ENCODE data around the gene MIA3. TPM values are rescaled to one million over a fixed set of nuclear protein-coding genes. Genes with fewer than 3 reads are reported as not detected.
A peak's percentile ranks its signal among the peaks of the same experiment; 100 is the strongest.

MIA3 gene
- total RNA-seq: 10 to 100 TPM; 53.0 to 96.5 (median 77.7) TPM

GRCh38 chr1:222618001-222618879 is at the start of gene MIA3:
Gene MIA3, plus strand, starts transcription at chr1:222618097. Its CDS starts 14 bp downstream, at chr1:222618111.
- in situ Hi-C loops (cut with MboI; ENCODE audit: low pct_unique_long_range_greater_than_20kb in 2 of 9, low sequenced_read_pairs in 9 of 9, unreplicated experiment in 9 of 9): no loop called here
- peaks cover 10 to 15% of the 10 kb centered on the region in 2 donors for H3K4me1 ChIP-seq (replicated peaks in 1 of 2)
- ATAC-seq (replicated peaks in 6 of 8): peak; percentile 46 to 60 (median 52)
- H3K27ac ChIP-seq: peak within 1 kb of the TSS; percentile 73 to 89
- peak within 1 kb of the TSS; percentile 90 to 100 (median 97) for H3K4me3 ChIP-seq
- WGBS, 10 experiments: 0% methylated on average over 2 to 9 of the region's 81 CpGs; no CpG with 5 or more reads in 5 of the 10 experiments

DNA sequence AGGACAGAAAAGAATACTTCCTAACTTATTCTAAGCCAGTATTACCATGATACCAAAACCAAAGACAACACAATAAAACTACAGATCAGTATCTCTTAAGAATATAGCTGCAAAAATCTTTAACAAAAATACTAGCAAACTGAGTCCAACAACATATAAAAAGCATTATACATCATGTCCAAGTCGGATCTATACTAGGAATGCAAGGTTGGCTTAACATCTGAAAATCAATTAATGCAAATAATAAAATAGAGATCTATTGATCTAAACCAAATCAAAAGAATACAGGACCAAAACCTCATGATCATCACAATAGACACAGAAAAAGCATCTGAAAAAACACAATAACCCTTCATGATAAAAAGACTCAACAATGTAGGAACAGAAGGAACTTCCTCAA is 47.1 kb upstream of the MIA3 start:
- Histone ChIP-seq H3K4me3 (no peak overlapping the region), H3K27ac (no peak overlapping the region), H3K4me1 (replicated peaks in 1 of 2) (no peaks in the 10 kb centered on the region)
- in situ Hi-C loops (cut with MboI; ENCODE audit: low pct_unique_long_range_greater_than_20kb in 2 of 9, low sequenced_read_pairs in 9 of 9, unreplicated experiment in 9 of 9): no loop called here
- ATAC-seq (replicated peaks in 6 of 8): no peak
- 88 to 100% (median 100%) methylated on average over 1 of the region's 1 CpG; no CpG with 5 or more reads in 4 of the 10 experiments for WGBS, 10 experiments

DNA sequence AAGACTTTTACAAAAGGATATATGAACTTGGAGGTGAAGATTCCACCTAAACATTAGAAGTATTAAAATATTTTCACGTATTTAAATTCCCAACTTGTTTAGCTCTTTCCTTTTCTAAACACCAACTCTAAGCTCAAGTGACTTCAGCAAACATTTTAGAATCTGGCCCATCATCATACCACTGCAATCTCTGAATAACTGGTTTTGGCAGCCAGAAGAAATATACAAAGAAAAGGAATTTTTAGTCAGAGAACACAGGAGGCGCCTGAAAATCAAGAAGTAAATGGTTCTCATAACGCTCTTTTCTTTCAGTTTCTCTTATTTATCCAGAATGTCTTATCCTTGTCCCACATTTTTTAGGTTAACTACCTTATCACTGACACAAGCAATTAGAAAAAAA is 38.6 kb upstream of the MIA3 start:
- in situ Hi-C loops (cut with MboI; ENCODE audit: low pct_unique_long_range_greater_than_20kb in 2 of 9, low sequenced_read_pairs in 9 of 9, unreplicated experiment in 9 of 9): no loop called here

GRCh38 chr1:222582099-222582774 is 35.7 kb upstream of the MIA3 start:
- in situ Hi-C loops (cut with MboI; ENCODE audit: low pct_unique_long_range_greater_than_20kb in 2 of 9, low sequenced_read_pairs in 9 of 9, unreplicated experiment in 9 of 9): no loop called here
- peak in 5 of 8 experiments; percentile 49 to 73 (median 52) for ATAC-seq (replicated peaks in 6 of 8)
- Histone ChIP-seq H3K4me1 (replicated peaks in 1 of 2) (peaks cover 0 to 2% of the 10 kb centered on the region in 2 donors), H3K4me3 (no peak overlapping the region), H3K27ac (no peak overlapping the region)
- 71 to 100% (median 94%) methylated on average over 1 to 4 of the region's 4 CpGs for whole genome bisulfite sequencing, 10 experiments

More for the DNA sequence above, 38.6 kb upstream of the MIA3 start:
- Histone ChIP-seq H3K4me3 (no peak overlapping the region), H3K27ac (no peak overlapping the region), H3K4me1 (replicated peaks in 1 of 2) (no peaks in the 10 kb centered on the region)
- WGBS, 10 experiments: 92 to 100% (median 100%) methylated on average over 1 to 3 of the region's 3 CpGs
- no peak for ATAC-seq (replicated peaks in 6 of 8)

- WGBS, 10 experiments: 78 to 100% (median 91%) methylated on average over 1 to 5 of the region's 5 CpGs
- H3K4me3 ChIP-seq: no peak overlapping the region
- no peak overlapping the region for H3K27ac ChIP-seq
- ATAC-seq (replicated peaks in 6 of 8): no peak
- H3K4me1 ChIP-seq (replicated peaks in 1 of 2): peaks cover 0 to 4% of the 10 kb centered on the region in 2 donors
- in situ Hi-C loops (cut with MboI; ENCODE audit: low pct_unique_long_range_greater_than_20kb in 2 of 9, low sequenced_read_pairs in 9 of 9, unreplicated experiment in 9 of 9): no loop called here
These were observed 34.8 kb upstream of the MIA3 start for GRCh38 chr1:222583079-222583478.

DNA sequence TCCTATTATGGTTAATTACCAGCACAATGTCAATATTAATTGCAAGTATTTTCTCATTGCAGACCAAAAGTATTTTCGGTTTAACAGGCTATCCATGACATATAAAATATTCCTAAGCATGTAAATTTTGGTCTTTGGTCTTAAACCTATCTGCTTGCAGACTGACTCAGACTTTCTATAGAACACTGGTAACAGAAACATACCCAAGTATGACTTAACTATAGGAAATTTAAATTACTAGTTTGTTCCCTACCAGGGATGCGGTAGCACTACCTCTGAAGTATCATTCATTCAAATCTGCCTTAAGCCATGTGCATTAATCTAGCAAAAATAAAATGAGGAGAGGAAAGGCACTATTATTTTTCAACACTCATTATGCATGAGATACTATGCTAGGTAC is 31.1 kb upstream of the MIA3 start:
- ATAC-seq (replicated peaks in 6 of 8): no peak
- WGBS, 10 experiments: 8 to 100% (median 91%) methylated on average over 1 to 2 of the region's 2 CpGs
- Histone ChIP-seq H3K27ac (no peak overlapping the region), H3K4me3 (no peak overlapping the region), H3K4me1 (replicated peaks in 1 of 2) (peaks cover 6 to 18% of the 10 kb centered on the region in 2 donors)
- in situ Hi-C loops (cut with MboI; ENCODE audit: low pct_unique_long_range_greater_than_20kb in 2 of 9, low sequenced_read_pairs in 9 of 9, unreplicated experiment in 9 of 9): no loop called here

- ATAC-seq (replicated peaks in 6 of 8): no peak
- Histone ChIP-seq H3K4me3 (peak overlapping the region in 1 of 5 donors; percentile 79), H3K4me1 (replicated peaks in 1 of 2) (peaks cover 6 to 18% of the 10 kb centered on the region in 2 donors), H3K27ac (no peak overlapping the region)
- 38 to 100% (median 84%) methylated on average over 1 of the region's 1 CpG; no CpG with 5 or more reads in 2 of the 10 experiments for WGBS, 10 experiments
- in situ Hi-C loops (cut with MboI; ENCODE audit: low pct_unique_long_range_greater_than_20kb in 2 of 9, low sequenced_read_pairs in 9 of 9, unreplicated experiment in 9 of 9): no loop called here
These were observed 29.8 kb upstream of the MIA3 start for GRCh38 chr1:222588135-222588534.

DNA sequence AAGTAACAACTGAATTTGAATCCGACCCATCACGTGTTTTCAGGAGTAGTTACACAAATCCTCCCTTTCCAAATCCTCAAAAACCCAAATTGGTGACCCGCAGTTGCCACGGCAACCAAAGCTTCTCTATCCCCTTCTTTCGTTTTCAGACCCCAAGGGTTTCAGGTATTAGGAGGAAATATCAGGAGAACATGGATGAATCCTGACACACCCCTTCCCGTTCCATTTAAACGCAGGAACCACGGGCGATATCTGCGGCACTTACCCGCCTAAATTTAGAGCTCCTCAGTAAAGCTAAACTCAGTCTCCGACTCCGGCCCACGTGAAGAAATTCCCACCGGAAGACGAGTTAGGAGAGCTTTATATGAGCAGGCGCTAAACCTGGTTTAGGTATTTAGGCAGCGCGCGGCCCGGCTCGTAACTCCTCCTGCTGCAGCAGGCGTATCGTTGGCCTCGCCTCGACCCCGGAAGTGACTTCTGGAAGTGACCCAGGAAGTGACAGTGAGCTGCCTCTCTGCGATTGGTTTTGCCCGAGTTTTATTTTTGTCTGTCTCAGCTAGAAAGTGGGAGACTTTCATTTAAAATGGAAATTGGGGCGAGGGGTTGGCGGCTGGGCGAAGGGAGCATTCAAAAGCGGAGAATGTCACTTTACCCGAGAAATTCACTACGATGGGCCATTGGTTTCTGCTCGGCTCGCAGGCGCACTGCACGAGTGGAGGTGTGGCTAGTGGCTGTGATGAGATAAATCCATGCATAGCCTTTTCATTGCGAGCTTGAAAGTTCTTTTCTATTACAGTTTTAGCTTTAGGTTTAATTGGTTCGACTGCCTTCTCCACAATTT is 28.2 kb upstream of the MIA3 start, which contains the start of gene TAF1A:
Gene TAF1A (minus strand): TSS at position 472 of the 841 bp plus-strand sequence.
- in situ Hi-C loops (cut with MboI; ENCODE audit: low pct_unique_long_range_greater_than_20kb in 2 of 9, low sequenced_read_pairs in 9 of 9, unreplicated experiment in 9 of 9): no loop called here
- 0 to 2% (median 1%) methylated on average over 1 to 40 of the region's 41 CpGs for WGBS, 10 experiments
- ATAC-seq (replicated peaks in 6 of 8): peak; percentile 95 to 100 (median 100)
- H3K4me3 ChIP-seq: peak within 1 kb of the TSS; percentile 51 to 86 (median 72)
- H3K27ac ChIP-seq: peak within 1 kb of the TSS; percentile 40 to 87
- peaks cover 6 to 18% of the 10 kb centered on the region in 2 donors for H3K4me1 ChIP-seq (replicated peaks in 1 of 2)

GRCh38 chr1:222592171-222592570 is 25.7 kb upstream of the MIA3 start:
- 40 to 87% (median 66%) methylated on average over 1 to 3 of the region's 3 CpGs; no CpG with 5 or more reads in 1 of the 10 experiments for WGBS, 10 experiments
- Histone ChIP-seq H3K4me1 (replicated peaks in 1 of 2) (peaks cover 6 to 16% of the 10 kb centered on the region in 2 donors), H3K4me3 (no peak overlapping the region), H3K27ac (no peak overlapping the region)
- ATAC-seq (replicated peaks in 6 of 8): no peak
- in situ Hi-C loops (cut with MboI; ENCODE audit: low pct_unique_long_range_greater_than_20kb in 2 of 9, low sequenced_read_pairs in 9 of 9, unreplicated experiment in 9 of 9): no loop called here

DNA sequence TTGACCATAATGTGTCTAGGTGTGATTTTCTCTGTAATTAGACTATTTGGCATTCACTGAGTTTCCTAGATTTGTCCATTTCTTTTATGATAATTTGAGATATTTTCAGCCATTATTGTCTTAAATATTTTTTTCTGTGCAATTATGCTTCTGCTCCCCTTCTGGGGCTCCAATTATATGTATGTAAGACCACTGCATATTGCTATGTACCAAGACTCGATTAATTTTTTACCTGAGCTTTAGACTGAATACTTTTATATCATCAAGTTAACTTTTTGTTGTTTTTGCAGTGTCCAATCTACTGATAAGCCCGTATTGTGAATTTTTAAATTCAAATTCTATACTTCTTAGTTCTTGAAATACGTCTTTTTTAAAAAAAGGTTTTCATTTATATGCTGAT is 23.1 kb upstream of the MIA3 start:
- in situ Hi-C loops (cut with MboI; ENCODE audit: low pct_unique_long_range_greater_than_20kb in 2 of 9, low sequenced_read_pairs in 9 of 9, unreplicated experiment in 9 of 9): no loop called here
- peaks cover 5 to 6% of the 10 kb centered on the region in 2 donors for H3K4me1 ChIP-seq (replicated peaks in 1 of 2)
- no peak overlapping the region for H3K27ac ChIP-seq
- 76 to 91% (median 82%) methylated on average over 2 to 3 of the region's 3 CpGs for WGBS, 10 experiments
- H3K4me3 ChIP-seq: no peak overlapping the region
- ATAC-seq (replicated peaks in 6 of 8): no peak

DNA sequence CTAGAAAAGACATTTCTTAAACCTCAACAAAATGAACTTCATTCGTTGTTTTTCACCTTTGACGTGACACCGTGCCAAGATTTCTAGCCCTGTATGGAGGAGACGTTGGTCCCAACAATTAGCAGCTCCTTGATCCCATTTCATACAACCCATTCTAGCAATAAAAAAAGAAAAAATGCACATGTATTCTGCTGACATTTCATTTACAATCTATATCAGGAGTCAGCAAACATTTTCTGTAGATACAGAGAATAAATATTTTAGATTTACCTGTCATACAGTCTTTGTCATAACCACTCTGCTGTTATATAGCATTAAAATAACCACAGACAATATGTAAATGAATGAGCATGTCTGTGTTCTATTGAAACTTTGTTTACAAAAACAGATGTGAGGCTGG is 21.2 kb upstream of the MIA3 start:
- Histone ChIP-seq H3K4me1 (replicated peaks in 1 of 2) (no peaks in the 10 kb centered on the region), H3K4me3 (no peak overlapping the region), H3K27ac (no peak overlapping the region)
- in situ Hi-C loops (cut with MboI; ENCODE audit: low pct_unique_long_range_greater_than_20kb in 2 of 9, low sequenced_read_pairs in 9 of 9, unreplicated experiment in 9 of 9): no loop called here
- peak in 3 of 8 experiments; percentile 14 to 37 (median 36) for ATAC-seq (replicated peaks in 6 of 8)
- 19 to 92% (median 73%) methylated on average over 3 to 4 of the region's 4 CpGs; no CpG with 5 or more reads in 1 of the 10 experiments for WGBS, 10 experiments

- in situ Hi-C loops (cut with MboI; ENCODE audit: low pct_unique_long_range_greater_than_20kb in 2 of 9, low sequenced_read_pairs in 9 of 9, unreplicated experiment in 9 of 9): no loop called here
- Histone ChIP-seq H3K27ac (no peak overlapping the region), H3K4me1 (replicated peaks in 1 of 2) (no peaks in the 10 kb centered on the region), H3K4me3 (no peak overlapping the region)
- peak in 3 of 8 experiments; percentile 32 to 66 (median 56) for ATAC-seq (replicated peaks in 6 of 8)
- WGBS, 10 experiments: 0 to 100% (median 72%) methylated on average over 1 of the region's 1 CpG; no CpG with 5 or more reads in 4 of the 10 experiments
These were observed 17.6 kb upstream of the MIA3 start for GRCh38 chr1:222600281-222600680.
